ENCODE data around the gene OTULINL. TPM values are rescaled to one million over a fixed set of nuclear protein-coding genes. Genes with fewer than 3 reads are reported as not detected.

Gene OTULINL
- total and polyA plus RNA-seq, 10 donors: 3.8 to 52.5 (median 31.2) TPM

DNA sequence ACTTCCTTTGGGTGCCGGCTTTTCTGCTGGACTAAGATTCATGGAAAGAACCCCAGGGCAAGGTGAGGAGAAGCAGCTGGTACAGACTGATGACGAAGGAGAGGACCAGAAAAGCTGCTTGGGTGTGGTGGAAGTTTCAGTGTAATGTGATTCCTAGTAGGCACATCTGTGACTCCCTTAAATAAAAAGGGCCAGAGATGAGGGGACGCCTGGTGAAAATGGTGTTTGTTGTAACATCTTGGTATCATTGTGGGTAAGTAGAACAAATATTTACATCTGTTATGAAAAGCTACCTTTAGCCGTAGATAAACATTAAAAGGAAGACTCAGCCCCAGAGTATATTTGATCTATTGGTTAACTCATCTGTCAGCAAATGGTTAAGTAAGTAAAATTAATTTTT lies 33.8 kb downstream of the OTULINL start:
- no peak overlapping the region for H3K4me3 ChIP-seq
- intact Hi-C loops (cut with DNase I; ENCODE audit: low total_unique reads): no loop called here
- TF ChIP-seq POLR2AphosphoS5 (IDR thresholded peaks at IDR 0.05): no peak
- no peak for TF ChIP-seq CTCF (IDR thresholded peaks at IDR 0.05 in 8 of 11, conservative IDR thresholded peaks at IDR 0.05 in 3 of 11)
- TF ChIP-seq POLR2A (IDR thresholded peaks at IDR 0.05): no peak
- no peak overlapping the region for H3K27ac ChIP-seq
- H3K4me1 ChIP-seq: no peaks in the 10 kb centered on the region
- DNase-seq: no peak
- no peaks in the 10 kb centered on the region for H3K27me3 ChIP-seq (replicated peaks in 1 of 7)
- WGBS, 5 donors: 82 to 98% (median 95%) methylated on average over 4 of the region's 4 CpGs
- peaks cover 0 to 1% (median 0%) of the 10 kb centered on the region in 8 donors for H3K9me3 ChIP-seq
- H3K36me3 ChIP-seq: peaks cover 0 to 79% (median 26%) of the 10 kb centered on the region in 6 donors

DNA sequence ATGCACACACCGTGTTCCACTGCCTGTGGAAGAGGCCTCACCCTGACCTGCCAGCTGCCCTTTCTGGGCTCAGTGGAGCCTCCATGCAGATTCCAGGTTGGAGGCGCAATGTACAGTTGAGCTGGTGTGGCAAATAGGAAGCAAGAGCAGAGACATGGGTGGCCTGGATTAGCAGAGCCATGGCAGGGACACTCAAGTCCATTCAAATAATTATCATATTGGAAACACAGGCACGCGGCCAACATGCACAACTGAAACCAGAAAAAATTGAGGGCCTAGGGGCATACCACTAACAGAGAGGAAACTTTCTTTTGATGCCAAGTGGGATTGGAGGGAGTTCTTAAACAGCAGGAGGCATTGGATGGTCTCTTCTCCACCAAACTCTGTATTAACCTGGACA lies 35.8 kb downstream of the OTULINL start:
- no peak for TF ChIP-seq POLR2A (IDR thresholded peaks at IDR 0.05)
- no peak for TF ChIP-seq POLR2AphosphoS5 (IDR thresholded peaks at IDR 0.05)
- TF ChIP-seq CTCF (IDR thresholded peaks at IDR 0.05 in 8 of 11, conservative IDR thresholded peaks at IDR 0.05 in 3 of 11): no peak
- 91 to 99% (median 97%) methylated on average over 4 of the region's 4 CpGs for WGBS, 5 donors
- DNase-seq: no peak
- Histone ChIP-seq H3K36me3 (peaks cover 0 to 70% (median 19%) of the 10 kb centered on the region in 6 donors), H3K27me3 (replicated peaks in 1 of 7) (no peaks in the 10 kb centered on the region), H3K9me3 (peaks cover 0 to 22% (median 15%) of the 10 kb centered on the region in 8 donors), H3K4me3 (no peak overlapping the region), H3K27ac (no peak overlapping the region), H3K4me1 (no peaks in the 10 kb centered on the region)
- intact Hi-C loops (cut with DNase I; ENCODE audit: low total_unique reads): no loop called here

DNA sequence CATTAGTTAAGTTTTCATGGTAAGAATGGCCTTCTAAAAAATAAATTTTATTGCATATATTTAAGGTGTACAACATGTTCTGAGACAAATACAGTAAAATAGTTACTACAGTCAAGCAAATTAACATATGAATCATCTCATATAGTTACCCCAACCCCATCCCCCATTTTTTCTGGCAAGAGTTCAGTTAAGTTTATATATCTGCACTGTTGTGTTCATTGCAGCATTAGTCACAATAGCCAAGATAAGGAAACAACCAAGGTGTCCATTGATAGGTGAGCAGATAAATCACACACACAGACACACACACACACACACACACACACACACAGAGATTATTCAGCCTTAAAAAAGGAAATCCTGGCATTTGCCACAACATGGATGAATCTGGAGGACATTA lies 45.7 kb downstream of the OTULINL start:
- H3K4me3 ChIP-seq: no peak overlapping the region
- peaks cover 0 to 14% (median 0%) of the 10 kb centered on the region in 6 donors for H3K36me3 ChIP-seq
- H3K4me1 ChIP-seq: no peaks in the 10 kb centered on the region
- TF ChIP-seq POLR2AphosphoS5 (IDR thresholded peaks at IDR 0.05): no peak
- no peak for TF ChIP-seq CTCF (IDR thresholded peaks at IDR 0.05 in 8 of 11, conservative IDR thresholded peaks at IDR 0.05 in 3 of 11)
- TF ChIP-seq POLR2A (IDR thresholded peaks at IDR 0.05): no peak
- H3K27ac ChIP-seq: no peak overlapping the region
- no peaks in the 10 kb centered on the region for H3K27me3 ChIP-seq (replicated peaks in 1 of 7)
- intact Hi-C loops (cut with DNase I; ENCODE audit: low total_unique reads): no loop called here
- no peak for DNase-seq
- peaks cover 0 to 4% (median 1%) of the 10 kb centered on the region in 8 donors for H3K9me3 ChIP-seq

- no peak for DNase-seq
- intact Hi-C loops (cut with DNase I; ENCODE audit: low total_unique reads): no loop called here
Observed at GRCh38 chr5:14628346-14628745, 46.8 kb downstream of the OTULINL start.

More at GRCh38 chr5:14628346-14628745, 46.8 kb downstream of the OTULINL start:
- Histone ChIP-seq H3K27ac (no peak overlapping the region), H3K27me3 (replicated peaks in 1 of 7) (no peaks in the 10 kb centered on the region), H3K36me3 (peaks cover 0 to 5% (median 0%) of the 10 kb centered on the region in 6 donors), H3K4me1 (no peaks in the 10 kb centered on the region), H3K9me3 (no peaks in the 10 kb centered on the region), H3K4me3 (no peak overlapping the region)
- TF ChIP-seq CTCF (IDR thresholded peaks at IDR 0.05 in 8 of 11, conservative IDR thresholded peaks at IDR 0.05 in 3 of 11) (no peak), POLR2AphosphoS5 (IDR thresholded peaks at IDR 0.05) (no peak), POLR2A (IDR thresholded peaks at IDR 0.05) (no peak)
- 10 to 15% (median 11%) methylated on average over 3 of the region's 3 CpGs for WGBS, 5 donors
